Mesenchymal stem cell (in vitro differentiated cells and primary cell): Measurements from ENCODE around the gene COMTD1.

Source experiments
- DNase-seq: peaks from one replicate; pipeline ENCODE4 v3.0.0-alpha.2; 2013
- H2AFZ ChIP-seq: one replicate; pipeline ENCODE4 v1.6.1; 2013; ENCODE audit warnings: low read depth, mild to moderate bottlenecking, control low read depth, inconsistent platforms, low read length, moderate library complexity
- H2AK5ac ChIP-seq: 2 replicates; pipeline ENCODE4 v1.6.1; 2013; ENCODE audit warnings: low read length, moderate library complexity, mild to moderate bottlenecking, inconsistent platforms; ENCODE audit not compliant: severe bottlenecking
- H2BK120ac ChIP-seq: one replicate; pipeline ENCODE4 v1.6.1; 2013; ENCODE audit warnings: low read depth, mild to moderate bottlenecking, inconsistent platforms, low read length, moderate library complexity
- H2BK12ac ChIP-seq, 2 experiments: one replicate each; pipeline ENCODE4 v1.6.1; 2013; ENCODE audit warnings: inconsistent platforms in 2 of 2, low read length in 2 of 2, mild to moderate bottlenecking in 2 of 2, moderate library complexity in 2 of 2, control low read depth in 1 of 2
- H2BK15ac ChIP-seq: one replicate; pipeline ENCODE4 v1.6.1; 2013; ENCODE audit warnings: mild to moderate bottlenecking, low read depth, inconsistent platforms; ENCODE audit not compliant: poor library complexity, severe bottlenecking
- H2BK5ac ChIP-seq: 2 replicates; pipeline ENCODE4 v1.6.1; 2013; ENCODE audit warnings: low read depth, mild to moderate bottlenecking, low read length, control low read depth, inconsistent platforms; ENCODE audit not compliant: poor library complexity, severe bottlenecking
- H3K14ac ChIP-seq, 2 experiments: one replicate each; pipeline ENCODE4 v1.6.1; 2013; ENCODE audit warnings: inconsistent platforms in 2 of 2, low read length in 2 of 2, control low read depth in 1 of 2, mild to moderate bottlenecking in 1 of 2, moderate library complexity in 1 of 2
- H3K18ac ChIP-seq, 2 experiments: one replicate each; pipeline ENCODE4 v1.6.1; 2013; ENCODE audit warnings: inconsistent platforms in 2 of 2, low read length in 2 of 2, control low read depth in 1 of 2, low read depth in 1 of 2, mild to moderate bottlenecking in 1 of 2
- H3K23ac ChIP-seq, 2 experiments: one replicate each; pipeline ENCODE4 v1.6.1; 2013; ENCODE audit warnings: inconsistent platforms in 2 of 2, low read length in 2 of 2, mild to moderate bottlenecking in 2 of 2, moderate library complexity in 2 of 2, control low read depth in 1 of 2
- H3K27ac ChIP-seq: 2 replicates; pipeline ENCODE4 v1.5.1; 2013; ENCODE audit warnings: mild to moderate bottlenecking, moderate library complexity, low read length, control low read depth, inconsistent platforms; ENCODE audit not compliant: poor library complexity, severe bottlenecking
- H3K27me3 ChIP-seq, 2 experiments: 2 replicates each; pipeline versions ENCODE4 v1.6.1 to v1.7.0; 2013; ENCODE audit warnings: low read length in 2 of 2, mild to moderate bottlenecking in 2 of 2, moderate library complexity in 2 of 2, control low read depth in 1 of 2, inconsistent platforms in 1 of 2; ENCODE audit not compliant: control insufficient read depth in 1 of 2, insufficient read depth in 1 of 2
- H3K36me3 ChIP-seq, 2 experiments: 2 replicates each; pipeline versions ENCODE4 v1.6.1 to v1.7.0; 2013; ENCODE audit warnings: low read length in 2 of 2, control low read depth in 1 of 2, inconsistent platforms in 1 of 2, low read depth in 1 of 2, mild to moderate bottlenecking in 1 of 2; ENCODE audit not compliant: insufficient read depth in 2 of 2, control insufficient read depth in 1 of 2
- H3K4ac ChIP-seq, 2 experiments: one replicate each; pipeline ENCODE4 v1.6.1; 2013; ENCODE audit warnings: inconsistent platforms in 2 of 2, low read length in 2 of 2, mild to moderate bottlenecking in 2 of 2, moderate library complexity in 2 of 2, control low read depth in 1 of 2, low read depth in 1 of 2
- H3K4me1 ChIP-seq: 2 replicates; pipeline ENCODE4 v1.6.1; 2013; ENCODE audit warnings: low read depth, low read length, control low read depth; ENCODE audit not compliant: control insufficient read depth, insufficient read depth
- H3K4me2 ChIP-seq: 2 replicates; pipeline ENCODE4 v1.6.1; 2013; ENCODE audit warnings: low read length, mild to moderate bottlenecking, inconsistent platforms; ENCODE audit not compliant: poor library complexity, severe bottlenecking
- H3K4me3 ChIP-seq, 2 experiments: 2 replicates each; pipeline versions ENCODE4 v1.5.1 to v1.7.0; 2013; ENCODE audit warnings: low read length in 2 of 2, mild to moderate bottlenecking in 2 of 2, control low read depth in 1 of 2, low read depth in 1 of 2; ENCODE audit not compliant: insufficient read depth in 1 of 2
- H3K79me1 ChIP-seq: replicated peaks from 2 replicates; pipeline ENCODE4 v1.6.1; 2013; ENCODE audit warnings: mild to moderate bottlenecking, control low read depth, low read length, inconsistent platforms; ENCODE audit not compliant: poor library complexity, severe bottlenecking
- H3K9ac ChIP-seq: 2 replicates; pipeline ENCODE4 v1.7.0; 2013; ENCODE audit warnings: mild to moderate bottlenecking, low read length, moderate library complexity
- H3K9me3 ChIP-seq: 2 replicates; pipeline ENCODE4 v1.7.0; 2013; ENCODE audit warnings: mild to moderate bottlenecking, low read length; ENCODE audit not compliant: control insufficient read depth
- H4K8ac ChIP-seq: one replicate; pipeline ENCODE4 v1.6.1; 2013; ENCODE audit warnings: inconsistent platforms, mild to moderate bottlenecking, low read length, moderate library complexity
- H4K91ac ChIP-seq: one replicate; pipeline ENCODE4 v1.6.1; 2013; ENCODE audit warnings: mild to moderate bottlenecking, low read length, inconsistent platforms
- WGBS: methylation state at CpG from one replicate; pipeline ENCODE4 v1.1.7; 2013; ENCODE audit warnings: mixed read lengths; 5-methylcytosine and 5-hydroxymethylcytosine counted together

Gene COMTD1

DNA sequence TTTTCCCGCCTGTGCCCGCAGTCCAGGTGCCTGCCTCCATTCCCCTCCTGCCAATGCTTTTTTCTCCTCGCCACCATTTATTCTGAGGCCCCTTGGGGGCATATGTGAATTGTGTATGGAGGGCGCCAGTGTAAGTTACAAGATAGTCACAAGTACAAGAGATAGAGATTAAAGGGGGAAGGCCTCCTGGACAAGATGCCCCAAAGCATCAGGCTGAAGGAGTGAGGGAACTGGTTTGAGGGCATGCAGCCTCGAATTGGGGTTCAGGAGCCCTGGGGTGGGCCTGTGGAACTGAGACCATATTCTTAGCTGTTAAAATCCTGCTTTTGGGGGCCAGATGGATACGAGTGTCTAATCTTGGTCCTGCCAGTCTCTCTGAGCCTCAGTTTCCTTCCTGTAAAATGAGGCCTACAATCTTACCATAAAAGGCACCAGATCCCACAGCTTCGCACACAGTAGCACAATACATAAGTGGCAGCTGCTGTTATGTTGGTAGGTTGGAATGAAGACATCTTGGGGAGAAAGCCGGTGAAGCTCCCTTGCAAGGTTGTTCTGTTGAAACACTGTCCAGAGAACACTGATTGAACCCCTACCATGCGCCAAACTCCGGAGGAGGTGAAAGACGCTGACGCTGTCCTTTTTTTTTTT is 545 bp upstream of the COMTD1 start:
- H3K23ac ChIP-seq, result no peak overlapping the region
- H4K91ac ChIP-seq, result no peak overlapping the region
- no peaks in the 10 kb centered on the region for H3K9me3 ChIP-seq
- H4K8ac ChIP-seq, result no peak overlapping the region
- peaks cover 22 to 24% of the 10 kb centered on the region in 2 experiments for H3K36me3 ChIP-seq
- no peak overlapping the region for H3K4me3 ChIP-seq
- peaks cover 0 to 10% of the 10 kb centered on the region in 2 experiments for H3K27me3 ChIP-seq
- H3K4me2 ChIP-seq, result no peak overlapping the region
- DNase-seq, result no peak
- no peak overlapping the region for H3K14ac ChIP-seq
- H3K79me1 ChIP-seq, result peaks cover 8% of the 10 kb centered on the region
- peak overlapping the region in 1 of 2 experiments; percentile 15 for H3K18ac ChIP-seq
- peak overlapping the region; percentile 51 for H3K9ac ChIP-seq
- H2AK5ac ChIP-seq, result no peak overlapping the region
- H2BK15ac ChIP-seq, result no peak overlapping the region
- H2BK12ac ChIP-seq, result peak overlapping the region in 1 of 2 experiments; percentile 57
- H2BK5ac ChIP-seq, result no peak overlapping the region
- 66% methylated on average over 9 of the region's 12 CpGs for WGBS
- peak overlapping the region; percentile 23 for H2AFZ ChIP-seq
- H2BK120ac ChIP-seq, result no peak overlapping the region
- H3K27ac ChIP-seq, result no peak overlapping the region
- H3K4me1 ChIP-seq, result peaks cover 14% of the 10 kb centered on the region
- H3K4ac ChIP-seq, result no peak overlapping the region

DNA sequence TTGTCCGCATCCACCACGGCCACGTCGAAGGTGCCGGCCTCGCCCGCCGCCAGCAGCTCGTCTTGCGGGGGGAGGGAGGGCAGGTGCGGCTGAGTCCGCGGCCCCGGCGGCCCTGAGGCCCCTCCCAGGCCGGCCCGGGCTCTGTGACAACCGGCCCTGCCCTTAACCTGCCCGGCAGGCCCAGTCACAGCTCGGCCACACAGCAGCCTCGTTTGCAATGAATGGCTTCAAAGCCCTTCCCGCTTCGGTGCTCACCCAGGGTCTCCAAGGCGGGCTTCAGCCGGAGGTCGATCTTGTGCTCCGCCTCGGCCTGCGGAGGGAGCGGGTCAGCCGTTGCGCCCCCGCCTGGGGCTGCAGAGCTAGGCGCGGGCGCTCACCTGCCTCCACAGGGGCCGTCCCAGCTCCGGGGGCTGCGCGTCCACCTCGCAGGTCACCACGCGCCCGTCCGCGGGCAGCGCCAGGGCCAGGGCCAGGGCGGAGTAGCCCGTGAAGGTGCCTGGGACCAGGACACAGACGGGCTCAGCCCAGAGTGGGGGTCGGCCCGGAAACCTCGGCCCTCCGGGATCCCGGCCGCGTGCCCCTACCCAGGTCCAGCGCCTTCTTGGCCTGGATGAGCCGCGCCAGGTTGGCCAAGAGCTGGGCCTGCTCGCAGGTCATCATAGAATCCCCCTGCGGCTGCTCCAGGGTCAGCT is 928 bp downstream of the COMTD1 start:
- Histone ChIP-seq H3K4me3 (peak overlapping the region; percentile 81), H3K79me1 (peaks cover 8% of the 10 kb centered on the region), H4K91ac (peak overlapping the region; percentile 77), H3K18ac (peak overlapping the region; percentile 66 to 95), H2AK5ac (no peak overlapping the region), H3K9ac (peak overlapping the region; percentile 80), H3K9me3 (no peaks in the 10 kb centered on the region), H2BK15ac (peak overlapping the region; percentile 84), H3K4ac (peak overlapping the region; percentile 89 to 92), H2BK120ac (no peak overlapping the region), H2BK12ac (peak overlapping the region; percentile 12 to 42), H3K36me3 (peaks cover 24 to 36% of the 10 kb centered on the region in 2 experiments), H2AFZ (peak overlapping the region; percentile 79), H4K8ac (peak overlapping the region; percentile 88), H3K4me2 (peak overlapping the region; percentile 99), H2BK5ac (no peak overlapping the region), H3K27ac (peak overlapping the region; percentile 41), H3K4me1 (peaks cover 14% of the 10 kb centered on the region), H3K23ac (peak overlapping the region in 1 of 2 experiments; percentile 83), H3K14ac (peak overlapping the region in 1 of 2 experiments; percentile 82), H3K27me3 (peaks cover 0 to 8% of the 10 kb centered on the region in 2 experiments)
- no peak for DNase-seq
- under 1% methylated on average over 61 of the region's 62 CpGs for WGBS

DNA sequence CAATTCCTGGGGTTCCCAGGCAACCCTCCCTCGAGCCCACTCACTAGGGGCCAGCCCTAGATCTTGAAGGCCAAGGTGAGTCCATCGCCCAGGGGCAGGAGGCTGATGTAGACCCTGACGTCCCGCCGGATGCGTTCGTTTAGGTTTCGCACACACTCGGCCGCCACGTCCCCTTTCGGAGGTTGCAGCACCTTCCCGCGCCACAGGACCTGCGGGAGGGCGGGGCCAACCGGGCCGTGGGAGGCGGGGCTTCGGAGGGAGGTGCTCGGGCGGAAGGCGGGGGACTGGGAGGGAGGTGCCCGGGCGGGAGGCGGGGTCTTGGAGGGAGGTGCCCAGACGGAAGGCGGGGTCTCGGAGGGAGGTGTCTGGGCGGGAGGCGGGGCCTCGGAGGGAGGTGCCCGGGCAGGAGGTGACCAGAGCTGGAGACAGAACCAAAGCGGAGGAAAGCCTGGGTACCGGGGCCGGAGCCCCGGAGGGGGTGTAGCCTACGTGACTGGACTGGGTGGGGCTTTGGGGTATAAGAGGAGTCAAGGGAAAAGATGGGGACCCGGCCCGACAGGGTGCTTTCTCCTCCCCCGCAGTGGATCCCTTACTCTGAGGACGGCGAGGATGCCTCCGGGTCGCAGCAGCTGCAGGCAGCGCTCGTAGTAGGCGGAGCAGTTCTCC is 1.6 kb downstream of the COMTD1 start:
- Histone ChIP-seq H3K9ac (peak overlapping the region; percentile 80), H4K8ac (peak overlapping the region; percentile 78), H2BK120ac (no peak overlapping the region), H4K91ac (peak overlapping the region; percentile 71), H2BK15ac (peak overlapping the region; percentile 84), H3K23ac (peak overlapping the region in 1 of 2 experiments; percentile 83), H3K4me3 (peak overlapping the region; percentile 81), H3K27ac (peak overlapping the region; percentile 41), H2AK5ac (no peak overlapping the region), H3K36me3 (peaks cover 24 to 43% of the 10 kb centered on the region in 2 experiments), H2AFZ (peak overlapping the region; percentile 79), H3K4me1 (peaks cover 14% of the 10 kb centered on the region), H3K9me3 (no peaks in the 10 kb centered on the region), H3K79me1 (peaks cover 8% of the 10 kb centered on the region), H3K18ac (peak overlapping the region; percentile 66 to 95), H3K4me2 (peak overlapping the region; percentile 99), H2BK5ac (no peak overlapping the region), H2BK12ac (peak overlapping the region in 1 of 2 experiments; percentile 77), H3K14ac (peak overlapping the region in 1 of 2 experiments; percentile 82), H3K27me3 (peaks cover 0 to 1% of the 10 kb centered on the region in 2 experiments), H3K4ac (peak overlapping the region; percentile 89 to 92)
- 9% methylated on average over 47 of the region's 48 CpGs for WGBS
- peak; percentile 85 for DNase-seq
